ENCODE data around the gene TBC1D32. TPM values are rescaled to one million over a fixed set of nuclear protein-coding genes. Genes with fewer than 3 reads are reported as not detected.
"Not testable (repeated sequence)": the region's sequence is repeated elsewhere in the genome, so short reads cannot be mapped to it uniquely, and the experiment has no call there.

TBC1D32 gene
- total RNA-seq, 1 donor from 2014 or later: 13.4 TPM

- H3K27ac Mint-ChIP-seq (ENCODE audit: unreplicated experiment): no peak overlapping the region
These were observed 147.0 kb downstream of the TBC1D32 start for GRCh38 chr6:121187200-121187832.

GRCh38 chr6:121183742-121184141 is 150.5 kb downstream of the TBC1D32 start:
- peaks cover 3% of the 10 kb centered on the region for H3K4me1 Mint-ChIP-seq (ENCODE audit: unreplicated experiment)
- DNase-seq (ENCODE audit: extremely low spot score, unreplicated experiment): no peak
- H3K9me3 Mint-ChIP-seq (ENCODE audit: unreplicated experiment): peaks cover 7% of the 10 kb centered on the region
- no peak overlapping the region for H3K27ac Mint-ChIP-seq (ENCODE audit: unreplicated experiment)
- H3K36me3 Mint-ChIP-seq (ENCODE audit: unreplicated experiment): peaks cover 9% of the 10 kb centered on the region
- no peak overlapping the region for H3K4me3 Mint-ChIP-seq (ENCODE audit: unreplicated experiment)
- no peaks in the 10 kb centered on the region for H3K27me3 Mint-ChIP-seq (ENCODE audit: unreplicated experiment)
- no peak for TF ChIP-seq CTCF (IDR thresholded peaks at IDR 0.05)

More at GRCh38 chr6:121187200-121187832, 147.0 kb downstream of the TBC1D32 start:
- Mint-ChIP-seq H3K9me3 (ENCODE audit: unreplicated experiment) (no peaks in the 10 kb centered on the region), H3K36me3 (ENCODE audit: unreplicated experiment) (no peaks in the 10 kb centered on the region), H3K4me3 (ENCODE audit: unreplicated experiment) (no peak overlapping the region), H3K4me1 (ENCODE audit: unreplicated experiment) (peaks cover 3% of the 10 kb centered on the region), H3K27me3 (ENCODE audit: unreplicated experiment) (no peaks in the 10 kb centered on the region)
- no peak for TF ChIP-seq CTCF (IDR thresholded peaks at IDR 0.05)
- DNase-seq (ENCODE audit: extremely low spot score, unreplicated experiment): no peak

GRCh38 chr6:121175827-121176226 is 158.5 kb downstream of the TBC1D32 start:
- Mint-ChIP-seq H3K4me1 (ENCODE audit: unreplicated experiment) (no peaks in the 10 kb centered on the region), H3K36me3 (ENCODE audit: unreplicated experiment) (peaks cover 8% of the 10 kb centered on the region), H3K27ac (ENCODE audit: unreplicated experiment) (no peak overlapping the region), H3K9me3 (ENCODE audit: unreplicated experiment) (no peaks in the 10 kb centered on the region), H3K27me3 (ENCODE audit: unreplicated experiment) (no peaks in the 10 kb centered on the region), H3K4me3 (ENCODE audit: unreplicated experiment) (no peak overlapping the region)
- TF ChIP-seq CTCF (IDR thresholded peaks at IDR 0.05): no peak
- DNase-seq (ENCODE audit: extremely low spot score, unreplicated experiment): no peak

GRCh38 chr6:121172451-121172850 is 161.8 kb downstream of the TBC1D32 start:
- not testable (repeated sequence) for H3K4me3 Mint-ChIP-seq (ENCODE audit: unreplicated experiment); DNase-seq (ENCODE audit: extremely low spot score, unreplicated experiment); H3K27me3 Mint-ChIP-seq (ENCODE audit: unreplicated experiment); H3K9me3 Mint-ChIP-seq (ENCODE audit: unreplicated experiment); H3K36me3 Mint-ChIP-seq (ENCODE audit: unreplicated experiment); H3K27ac Mint-ChIP-seq (ENCODE audit: unreplicated experiment); H3K4me1 Mint-ChIP-seq (ENCODE audit: unreplicated experiment)

GRCh38 chr6:121171879-121172278 is 162.4 kb downstream of the TBC1D32 start:
- no peak for DNase-seq (ENCODE audit: extremely low spot score, unreplicated experiment)
- peaks cover 5% of the 10 kb centered on the region for H3K36me3 Mint-ChIP-seq (ENCODE audit: unreplicated experiment)
- no peak for TF ChIP-seq CTCF (IDR thresholded peaks at IDR 0.05)
- H3K4me3 Mint-ChIP-seq (ENCODE audit: unreplicated experiment): no peak overlapping the region
- H3K4me1 Mint-ChIP-seq (ENCODE audit: unreplicated experiment): no peaks in the 10 kb centered on the region
- no peak overlapping the region for H3K27ac Mint-ChIP-seq (ENCODE audit: unreplicated experiment)
- H3K9me3 Mint-ChIP-seq (ENCODE audit: unreplicated experiment): no peaks in the 10 kb centered on the region
- H3K27me3 Mint-ChIP-seq (ENCODE audit: unreplicated experiment): no peaks in the 10 kb centered on the region
